NCI-H1092 treated with DMSO at 0.1 percent for 48 hours (cell line): ENCODE measurements around the gene TCN1.

Experiments
- DNase-seq: peaks from one replicate; lab custom pipeline; 2025; lab: John Stamatoyannopoulos, UW

TCN1 gene

GRCh38 chr11:59807047-59807610 is 59.2 kb downstream of the TCN1 start:
- no peak for DNase-seq

GRCh38 chr11:59804061-59804460 is 62.2 kb downstream of the TCN1 start:
- DNase-seq: no peak
